DOHH2 (cell line): ENCODE results near the gene PDE6B.

Experiments used
- EZH2phosphoT487 ChIP-seq: fragments of 200-600 bp; sonication (generic); IDR thresholded peaks from 2 replicates; pipeline ENCODE4 v1.6.1; 2017; ENCODE audit warnings: borderline replicate concordance, mild to moderate bottlenecking, antibody characterized with exemption, low read length, moderate library complexity, mixed read lengths
- TF ChIP-seq, protein P1 (sequence below): fragments of 200-600 bp; sonication (generic); IDR thresholded peaks from one replicate; pipeline ENCODE4 v1.5.1; 2014; ENCODE audit warnings: antibody characterized with exemption, mild to moderate bottlenecking, low read depth, low read length; ENCODE audit not compliant: poor library complexity, severe bottlenecking

- TF ChIP-seq, protein P1, sequence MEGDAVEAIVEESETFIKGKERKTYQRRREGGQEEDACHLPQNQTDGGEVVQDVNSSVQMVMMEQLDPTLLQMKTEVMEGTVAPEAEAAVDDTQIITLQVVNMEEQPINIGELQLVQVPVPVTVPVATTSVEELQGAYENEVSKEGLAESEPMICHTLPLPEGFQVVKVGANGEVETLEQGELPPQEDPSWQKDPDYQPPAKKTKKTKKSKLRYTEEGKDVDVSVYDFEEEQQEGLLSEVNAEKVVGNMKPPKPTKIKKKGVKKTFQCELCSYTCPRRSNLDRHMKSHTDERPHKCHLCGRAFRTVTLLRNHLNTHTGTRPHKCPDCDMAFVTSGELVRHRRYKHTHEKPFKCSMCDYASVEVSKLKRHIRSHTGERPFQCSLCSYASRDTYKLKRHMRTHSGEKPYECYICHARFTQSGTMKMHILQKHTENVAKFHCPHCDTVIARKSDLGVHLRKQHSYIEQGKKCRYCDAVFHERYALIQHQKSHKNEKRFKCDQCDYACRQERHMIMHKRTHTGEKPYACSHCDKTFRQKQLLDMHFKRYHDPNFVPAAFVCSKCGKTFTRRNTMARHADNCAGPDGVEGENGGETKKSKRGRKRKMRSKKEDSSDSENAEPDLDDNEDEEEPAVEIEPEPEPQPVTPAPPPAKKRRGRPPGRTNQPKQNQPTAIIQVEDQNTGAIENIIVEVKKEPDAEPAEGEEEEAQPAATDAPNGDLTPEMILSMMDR = no peak
- TF ChIP-seq EZH2phosphoT487 = no peak
These were observed 4.5 kb upstream of the PDE6B start for GRCh38 chr4:620851-621261.
